Smooth muscle cell (in vitro differentiated cells): ENCODE data around the gene ABLIM3. TPM values are rescaled to one million over a fixed set of nuclear protein-coding genes. Genes with fewer than 3 reads are reported as not detected.

Experiments
- DNase-seq: peaks from one replicate; lab custom pipeline; 2025; ENCODE audit not compliant: unreplicated experiment; lab: John Stamatoyannopoulos, UW
- H2AFZ ChIP-seq: fragments of 200-600 bp; sonication (generic); 2 replicates; pipeline ENCODE4 v1.6.0; 2016; ENCODE audit warnings: antibody characterized with exemption, low read depth, mild to moderate bottlenecking
- H3F3A ChIP-seq: fragments of 200-600 bp; sonication (generic); 2 replicates; pipeline ENCODE4 v1.6.0; 2017; ENCODE audit warnings: antibody characterized with exemption, low read depth
- H3K27ac ChIP-seq: fragments of 200-600 bp; sonication (generic); 2 replicates; pipeline ENCODE4 v1.5.1; 2016; ENCODE audit warnings: low read depth, mild to moderate bottlenecking
- H3K27me3 ChIP-seq: fragments of 200-600 bp; sonication (generic); 2 replicates; pipeline ENCODE4 v1.6.1; 2016; ENCODE audit warnings: low read depth, mild to moderate bottlenecking
- H3K36me3 ChIP-seq: fragments of 200-600 bp; sonication (generic); 2 replicates; pipeline ENCODE4 v1.5.1; 2016; ENCODE audit warnings: low read depth
- H3K4me1 ChIP-seq: fragments of 200-600 bp; sonication (generic); 2 replicates; pipeline ENCODE4 v1.5.1; 2016; ENCODE audit warnings: low read depth
- H3K4me2 ChIP-seq: fragments of 200-600 bp; sonication (generic); 2 replicates; pipeline ENCODE4 v1.6.0; 2016; ENCODE audit warnings: mild to moderate bottlenecking
- H3K4me3 ChIP-seq: fragments of 200-600 bp; sonication (generic); 2 replicates; pipeline ENCODE4 v1.5.1; 2016; ENCODE audit warnings: mild to moderate bottlenecking
- H3K79me2 ChIP-seq: fragments of 200-600 bp; sonication (generic); 2 replicates; pipeline ENCODE4 v1.6.0; 2016; ENCODE audit warnings: low read depth, mild to moderate bottlenecking
- H3K9ac ChIP-seq: fragments of 200-600 bp; sonication (generic); 2 replicates; pipeline ENCODE4 v1.6.0; 2016; ENCODE audit warnings: low read depth
- H3K9me3 ChIP-seq: fragments of 200-600 bp; sonication (generic); replicated peaks from 2 replicates; pipeline ENCODE4 v1.5.1; 2016; ENCODE audit warnings: low read depth
- H4K20me1 ChIP-seq: fragments of 200-600 bp; sonication (generic); 2 replicates; pipeline ENCODE4 v1.6.0; 2016; ENCODE audit warnings: low read depth
- CTCF ChIP-seq: fragments of 200-600 bp; sonication (generic); IDR thresholded peaks from 2 replicates; pipeline ENCODE4 v1.5.1; 2017; ENCODE audit warnings: borderline replicate concordance, mild to moderate bottlenecking, antibody characterized with exemption; ENCODE audit not compliant: insufficient read depth, poor library complexity, severe bottlenecking
- whole genome bisulfite sequencing: methylation state at CpG from one replicate; pipeline ENCODE4 v1.1.7; 2016; ENCODE audit warnings: low lambda C conversion rate; 5-methylcytosine and 5-hydroxymethylcytosine counted together
- polyA plus RNA-seq: library from polyadenylated mRNA; unstranded; fragments of >200 nt; fragmentation: Nextera tagmentation; extraction: Ambion mirVana; gene quantifications from 2 replicates; pipeline ENCODE4 v1.2.1, GENCODE V29; 2016
- total RNA-seq: library from RNA; depleted of rRNA; stranded (reverse); fragments of >200 nt; gene quantifications from 2 replicates; pipeline ENCODE4 v1.2.3, GENCODE V29; 2014

ABLIM3 gene
- total and polyA plus RNA-seq, 2 experiments from 2014 or later, result 2.6 to 6.8 TPM

DNA sequence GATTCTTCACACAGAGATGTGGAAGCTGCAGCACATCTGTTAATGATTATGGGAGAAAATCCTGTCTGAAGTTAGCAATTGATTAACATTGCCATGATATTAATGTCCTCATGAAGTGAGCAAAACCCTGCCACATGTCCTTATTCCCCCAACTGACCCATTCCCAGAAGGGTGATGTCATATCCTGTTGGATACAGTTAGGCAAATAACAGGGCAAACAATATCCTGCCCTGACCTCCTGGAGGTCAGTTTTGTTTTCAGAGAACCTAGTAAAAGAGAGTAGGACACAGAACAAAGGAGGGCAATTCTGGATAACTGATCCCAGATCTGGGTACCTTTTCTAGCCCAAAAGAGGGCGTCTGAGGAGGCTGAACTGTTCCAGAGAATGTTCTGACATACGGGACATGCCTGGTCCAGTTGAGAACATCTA, 11.0 kb downstream of the ABLIM3 start:
- 85% methylated on average over 2 of the region's 2 CpGs for WGBS
- DNase-seq, result no peak
- Histone ChIP-seq H3K27ac (no peak overlapping the region), H2AFZ (no peak overlapping the region), H3K36me3 (no peaks in the 10 kb centered on the region), H3K4me1 (no peaks in the 10 kb centered on the region), H3K4me3 (no peak overlapping the region), H3K79me2 (no peaks in the 10 kb centered on the region), H3K4me2 (no peak overlapping the region), H3K9me3 (no peaks in the 10 kb centered on the region), H4K20me1 (no peaks in the 10 kb centered on the region), H3K27me3 (no peaks in the 10 kb centered on the region), H3K9ac (no peak overlapping the region), H3F3A (no peaks in the 10 kb centered on the region)
- TF ChIP-seq CTCF, result no peak

- Histone ChIP-seq H2AFZ (no peak overlapping the region), H3K4me2 (no peak overlapping the region), H3F3A (no peaks in the 10 kb centered on the region), H3K27me3 (no peaks in the 10 kb centered on the region), H3K4me1 (no peaks in the 10 kb centered on the region), H3K27ac (no peak overlapping the region), H4K20me1 (no peaks in the 10 kb centered on the region), H3K79me2 (no peaks in the 10 kb centered on the region), H3K9ac (no peak overlapping the region), H3K4me3 (no peak overlapping the region), H3K36me3 (no peaks in the 10 kb centered on the region), H3K9me3 (no peaks in the 10 kb centered on the region)
- WGBS, result 96% methylated on average over 4 of the region's 4 CpGs
- TF ChIP-seq CTCF, result no peak
- DNase-seq, result no peak
These were observed 12.0 kb downstream of the ABLIM3 start for GRCh38 chr5:149153193-149153750.

GRCh38 chr5:149153751-149154610, 12.7 kb downstream of the ABLIM3 start:
- WGBS, result 73% methylated on average over 8 of the region's 8 CpGs
- no peak for TF ChIP-seq CTCF
- H3K36me3 ChIP-seq, result no peaks in the 10 kb centered on the region
- no peaks in the 10 kb centered on the region for H3K79me2 ChIP-seq
- H3K4me1 ChIP-seq, result no peaks in the 10 kb centered on the region
- no peak overlapping the region for H2AFZ ChIP-seq
- no peaks in the 10 kb centered on the region for H3K9me3 ChIP-seq
- no peak overlapping the region for H3K9ac ChIP-seq
- H3F3A ChIP-seq, result no peaks in the 10 kb centered on the region
- H4K20me1 ChIP-seq, result no peaks in the 10 kb centered on the region
- DNase-seq, result no peak
- no peak overlapping the region for H3K27ac ChIP-seq
- no peak overlapping the region for H3K4me2 ChIP-seq
- no peaks in the 10 kb centered on the region for H3K27me3 ChIP-seq
- no peak overlapping the region for H3K4me3 ChIP-seq
